ENCODE results near the gene UCN3. TPM values are rescaled to one million over a fixed set of nuclear protein-coding genes. Genes with fewer than 3 reads are reported as not detected.

UCN3 gene
- not detected in 2 replicates for total RNA-seq

GRCh38 chr10:5364890-5365338 lies at the start of gene UCN3:
Gene UCN3, plus strand, starts transcription at chr10:5364966. Its CDS starts 8,755 bp downstream, at chr10:5373721.

DNA sequence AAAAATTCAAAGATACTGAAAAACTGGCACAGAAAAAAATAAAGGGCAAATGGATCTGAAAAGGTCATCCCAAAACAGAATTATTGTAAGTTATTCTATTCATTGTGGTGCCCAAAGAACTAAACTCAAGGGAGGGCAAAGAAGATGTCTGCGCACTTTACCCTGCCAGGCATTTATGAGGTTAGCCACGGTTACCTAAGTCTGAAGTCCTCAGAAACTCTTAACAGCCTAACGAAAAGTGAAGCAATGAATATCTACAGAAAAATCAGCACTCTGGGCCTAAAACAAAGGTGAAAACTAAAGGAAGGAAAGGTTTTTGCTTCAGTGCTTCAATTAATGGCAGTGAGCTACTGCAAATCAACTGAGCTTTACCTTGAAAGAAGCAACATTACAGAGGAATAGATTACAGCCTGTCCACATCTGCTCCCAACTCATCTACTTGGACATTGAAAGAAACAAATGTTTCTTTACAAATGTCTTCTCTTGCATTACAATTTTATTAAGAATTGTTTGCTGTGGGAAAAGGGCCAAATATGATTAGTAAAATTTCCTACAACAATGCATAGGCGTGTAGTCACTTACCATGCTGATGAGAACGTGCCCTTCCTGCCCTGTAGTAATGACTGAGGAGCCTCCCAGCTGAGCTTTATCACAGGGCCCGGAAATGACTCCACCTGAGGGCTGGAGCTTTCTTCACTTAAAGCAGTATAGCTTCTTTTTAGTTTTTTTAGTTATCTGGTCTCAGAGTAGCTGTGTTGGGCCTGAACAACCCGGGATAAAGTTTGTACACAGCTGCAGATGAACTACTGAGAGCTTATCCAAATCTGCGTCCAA lies 39.7 kb downstream of the UCN3 start, which contains the start of gene TUBAL3:
TSS of gene TUBAL3 (minus strand) at position 621 of the 834 bp plus-strand sequence. CDS start at position 585, 36 bp downstream.

GRCh38 chr10:5412277-5412941 lies 47.6 kb downstream of the UCN3 start, which contains the start of gene NET1:
Gene NET1, plus strand, starts transcription at chr10:5412557. Its CDS starts 136 bp downstream, at chr10:5412693.

Other genes with a start within 250 kb of the UCN3 start
- not detected in 2 replicates for gene AKR1C8, start 179.8 kb upstream of the UCN3 start, total RNA-seq
- gene AKR1C4, start 168.1 kb upstream of the UCN3 start, total RNA-seq = not detected in 2 replicates
- not detected in 2 replicates for gene TUBAL3, start 39.9 kb downstream of the UCN3 start, total RNA-seq
- 3.9 and 4.5 TPM in 2 replicates for gene NET1, start 47.6 kb downstream of the UCN3 start, total RNA-seq
- gene CALML5, start 134.6 kb downstream of the UCN3 start, total RNA-seq = not detected in 2 replicates
- gene CALML3, start 160.0 kb downstream of the UCN3 start, total RNA-seq = not detected in 2 replicates